C4-2B (cell line): Measurements from ENCODE around the gene THADA.

ENCODE experiments used
- H3K27ac ChIP-seq: fragments of 450-650 bp; 2 replicates; pipeline ENCODE4 v1.5.1; 2017
- CTCF ChIP-seq: fragments of 450-650 bp; conservative IDR thresholded peaks from 2 replicates; pipeline ENCODE4 v1.5.1; 2017; ENCODE audit warnings: mild to moderate bottlenecking
- ZFX ChIP-seq: fragments of 450-650 bp; IDR thresholded peaks from 2 replicates; pipeline ENCODE4 v1.6.1; 2017

THADA gene

GRCh38 chr2:43458014-43458628 is 137.7 kb downstream of the THADA start:
- H3K27ac ChIP-seq: no peak overlapping the region
- no peak for TF ChIP-seq CTCF
- no peak for TF ChIP-seq ZFX

GRCh38 chr2:43455731-43456642 is 139.9 kb downstream of the THADA start:
- H3K27ac ChIP-seq: no peak overlapping the region

GRCh38 chr2:43455296-43455695 is 140.5 kb downstream of the THADA start:
- H3K27ac ChIP-seq: no peak overlapping the region
- TF ChIP-seq CTCF: no peak
- TF ChIP-seq ZFX: no peak

More at GRCh38 chr2:43455731-43456642, 139.9 kb downstream of the THADA start:
- no peak for TF ChIP-seq CTCF
- no peak for TF ChIP-seq ZFX

- no peak overlapping the region for H3K27ac ChIP-seq
- TF ChIP-seq ZFX: no peak
- TF ChIP-seq CTCF: no peak
Observed at GRCh38 chr2:43454791-43455190, 141.0 kb downstream of the THADA start.

GRCh38 chr2:43453179-43454170 is 142.4 kb downstream of the THADA start:
- no peak for TF ChIP-seq CTCF
- TF ChIP-seq ZFX: no peak
- no peak overlapping the region for H3K27ac ChIP-seq

GRCh38 chr2:43452318-43452731 is 143.5 kb downstream of the THADA start:
- TF ChIP-seq CTCF: no peak
- TF ChIP-seq ZFX: no peak
- no peak overlapping the region for H3K27ac ChIP-seq
